Measurements from ENCODE around the gene ISCA2.

The ISCA2 gene

GRCh38 chr14:74462993-74463392 is 30.6 kb upstream of the ISCA2 start:
- TF ChIP-seq CTCF (IDR thresholded peaks at IDR 0.05; ENCODE audit: low read depth, low read length): no peak
- no peak overlapping the region for H3K4me3 ChIP-seq (ENCODE audit: low read depth, low read length)

GRCh38 chr14:74463697-74464096 is 29.9 kb upstream of the ISCA2 start:
- H3K4me3 ChIP-seq (ENCODE audit: low read depth, low read length): no peak overlapping the region
- no peak for TF ChIP-seq CTCF (IDR thresholded peaks at IDR 0.05; ENCODE audit: low read depth, low read length)

GRCh38 chr14:74464785-74465184 is 28.8 kb upstream of the ISCA2 start:
- no peak overlapping the region for H3K4me3 ChIP-seq (ENCODE audit: low read depth, low read length)
- TF ChIP-seq CTCF (IDR thresholded peaks at IDR 0.05; ENCODE audit: low read depth, low read length): no peak

- no peak overlapping the region for H3K4me3 ChIP-seq (ENCODE audit: low read depth, low read length)
- no peak for TF ChIP-seq CTCF (IDR thresholded peaks at IDR 0.05; ENCODE audit: low read depth, low read length)
Measured at GRCh38 chr14:74465335-74465734, 28.2 kb upstream of the ISCA2 start.

- no peak for TF ChIP-seq CTCF (IDR thresholded peaks at IDR 0.05; ENCODE audit: low read depth, low read length)
- H3K4me3 ChIP-seq (ENCODE audit: low read depth, low read length): no peak overlapping the region
Measured at GRCh38 chr14:74468513-74468912, 25.1 kb upstream of the ISCA2 start.

GRCh38 chr14:74469548-74470518 is 23.7 kb upstream of the ISCA2 start:
- TF ChIP-seq CTCF (IDR thresholded peaks at IDR 0.05; ENCODE audit: low read depth, low read length): no peak
- H3K4me3 ChIP-seq (ENCODE audit: low read depth, low read length): no peak overlapping the region

GRCh38 chr14:74472601-74473000 is 21.0 kb upstream of the ISCA2 start:
- H3K4me3 ChIP-seq (ENCODE audit: low read depth, low read length): no peak overlapping the region

More at GRCh38 chr14:74472601-74473000, 21.0 kb upstream of the ISCA2 start:
- TF ChIP-seq CTCF (IDR thresholded peaks at IDR 0.05; ENCODE audit: low read depth, low read length): no peak
